ENCODE data around the gene SUPT3H.

SUPT3H gene

GRCh38 chr6:44824567-44824966, 553.2 kb downstream of the SUPT3H start:
- no peak for ATAC-seq

GRCh38 chr6:44820759-44821158, 557.0 kb downstream of the SUPT3H start:
- ATAC-seq: no peak

GRCh38 chr6:44820321-44820720, 557.4 kb downstream of the SUPT3H start:
- no peak for ATAC-seq

GRCh38 chr6:44811456-44811855, 566.3 kb downstream of the SUPT3H start:
- no peak for ATAC-seq

- ATAC-seq: no peak
Observed at GRCh38 chr6:44809258-44809657, 568.5 kb downstream of the SUPT3H start.

GRCh38 chr6:44808148-44808547, 569.6 kb downstream of the SUPT3H start:
- ATAC-seq: no peak

- ATAC-seq: no peak
Observed at GRCh38 chr6:44806656-44807055, 571.1 kb downstream of the SUPT3H start.

GRCh38 chr6:44805238-44805846, 572.4 kb downstream of the SUPT3H start:
- ATAC-seq: no peak

GRCh38 chr6:44804546-44805159, 573.1 kb downstream of the SUPT3H start:
- no peak for ATAC-seq

GRCh38 chr6:44804016-44804415, 573.7 kb downstream of the SUPT3H start:
- ATAC-seq: no peak

GRCh38 chr6:44800784-44801592, 576.7 kb downstream of the SUPT3H start:
- no peak for ATAC-seq

- no peak for ATAC-seq
Observed at GRCh38 chr6:44800171-44800783, 577.5 kb downstream of the SUPT3H start.

- no peak for ATAC-seq
Observed at GRCh38 chr6:44797746-44798145, 580.0 kb downstream of the SUPT3H start.

GRCh38 chr6:44795326-44795725, 582.4 kb downstream of the SUPT3H start:
- ATAC-seq: no peak

GRCh38 chr6:44789806-44790205, 587.9 kb downstream of the SUPT3H start:
- no peak for ATAC-seq

- no peak for ATAC-seq
Observed at GRCh38 chr6:44789061-44789460, 588.7 kb downstream of the SUPT3H start.

GRCh38 chr6:44788387-44788981, 589.2 kb downstream of the SUPT3H start:
- no peak for ATAC-seq

- ATAC-seq: no peak
Observed at GRCh38 chr6:44787254-44787834, 590.4 kb downstream of the SUPT3H start.

- ATAC-seq: no peak
Observed at GRCh38 chr6:44785130-44785529, 592.6 kb downstream of the SUPT3H start.

GRCh38 chr6:44784195-44784594, 593.5 kb downstream of the SUPT3H start:
- no peak for ATAC-seq

- no peak for ATAC-seq
Observed at GRCh38 chr6:44782892-44783291, 594.8 kb downstream of the SUPT3H start.

- ATAC-seq: no peak
Observed at GRCh38 chr6:44781912-44782597, 595.7 kb downstream of the SUPT3H start.
